Measurements from ENCODE around the gene SPPL2A.
A peak's percentile ranks its signal among the peaks of the same experiment; 100 is the strongest.
"Not testable (repeated sequence)": the region's sequence is repeated elsewhere in the genome, so short reads cannot be mapped to it uniquely, and the experiment has no call there.

SPPL2A gene

GRCh38 chr15:50765195-50765967, at the start of gene SPPL2A:
Gene SPPL2A, minus strand, starts transcription at chr15:50765706. Its CDS starts 173 bp downstream, at chr15:50765533.
- Mint-ChIP-seq H3K27ac (peak within 1 kb of the TSS; percentile 88), H3K27me3 (ENCODE audit: low read depth, poor library complexity) (peaks cover 11% of the 10 kb centered on the region), H3K36me3 (ENCODE audit: low read depth) (peaks cover 19% of the 10 kb centered on the region), H3K4me3 (peak within 1 kb of the TSS; percentile 91), H3K4me1 (peaks cover 32% of the 10 kb centered on the region), H3K9me3 (peaks cover 4% of the 10 kb centered on the region)
- DNase-seq = peak; percentile 80
- no peak for TF ChIP-seq CTCF (IDR thresholded peaks at IDR 0.05)

GRCh38 chr15:50814634-50815033, 49.1 kb upstream of the SPPL2A start:
- Mint-ChIP-seq H3K9me3 (no peaks in the 10 kb centered on the region), H3K4me1 (no peaks in the 10 kb centered on the region), H3K4me3 (no peak overlapping the region), H3K27me3 (ENCODE audit: low read depth, poor library complexity) (no peaks in the 10 kb centered on the region), H3K36me3 (ENCODE audit: low read depth) (no peaks in the 10 kb centered on the region), H3K27ac (no peak overlapping the region)
- TF ChIP-seq CTCF (IDR thresholded peaks at IDR 0.05) = no peak
- DNase-seq = no peak

DNA sequence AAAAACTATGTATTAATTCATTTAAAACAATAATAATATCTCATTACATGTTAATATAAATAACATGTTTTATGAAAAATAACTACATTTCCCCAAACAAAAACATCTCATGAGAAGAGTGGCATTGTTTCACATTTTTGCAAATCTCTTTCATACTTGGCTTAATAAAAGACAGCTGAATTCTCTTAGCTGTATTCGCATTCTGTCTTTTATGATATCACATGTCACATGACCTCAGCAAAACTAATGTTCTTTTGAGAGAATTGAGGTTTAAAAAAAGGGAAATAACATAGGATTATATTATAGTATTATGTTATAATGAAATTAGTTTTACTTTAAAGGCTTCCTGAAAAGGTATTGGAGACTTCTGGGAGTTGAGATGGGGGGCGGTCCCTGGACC, 48.4 kb upstream of the SPPL2A start:
- H3K4me1 Mint-ChIP-seq = no peaks in the 10 kb centered on the region
- no peak for TF ChIP-seq CTCF (IDR thresholded peaks at IDR 0.05)
- no peak for DNase-seq
- no peaks in the 10 kb centered on the region for H3K9me3 Mint-ChIP-seq
- H3K27ac Mint-ChIP-seq = no peak overlapping the region
- no peaks in the 10 kb centered on the region for H3K36me3 Mint-ChIP-seq (ENCODE audit: low read depth)
- H3K27me3 Mint-ChIP-seq (ENCODE audit: low read depth, poor library complexity) = no peaks in the 10 kb centered on the region
- H3K4me3 Mint-ChIP-seq = no peak overlapping the region

GRCh38 chr15:50813089-50813488, 47.6 kb upstream of the SPPL2A start:
- Mint-ChIP-seq H3K27ac (no peak overlapping the region), H3K4me3 (no peak overlapping the region), H3K27me3 (ENCODE audit: low read depth, poor library complexity) (no peaks in the 10 kb centered on the region), H3K9me3 (no peaks in the 10 kb centered on the region), H3K36me3 (ENCODE audit: low read depth) (no peaks in the 10 kb centered on the region), H3K4me1 (no peaks in the 10 kb centered on the region)
- DNase-seq = no peak
- no peak for TF ChIP-seq CTCF (IDR thresholded peaks at IDR 0.05)

DNA sequence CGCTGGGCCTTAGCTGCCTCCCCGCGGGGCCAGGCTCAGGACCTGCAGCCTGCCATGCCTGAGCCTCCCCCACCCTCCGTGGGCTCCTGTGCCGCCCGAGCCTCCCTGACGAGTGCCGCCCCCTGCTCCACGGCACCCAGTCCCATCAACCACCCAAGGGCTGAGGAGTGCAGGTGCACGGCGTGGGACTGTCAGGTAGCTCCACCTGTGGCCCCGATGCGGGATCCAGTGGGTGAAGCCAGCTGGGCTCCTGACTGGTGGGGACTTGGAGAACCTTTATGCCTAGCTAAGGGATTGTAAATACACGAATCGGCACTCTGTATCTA, 46.6 kb upstream of the SPPL2A start:
- H3K27me3 Mint-ChIP-seq (ENCODE audit: low read depth, poor library complexity); H3K36me3 Mint-ChIP-seq (ENCODE audit: low read depth); H3K4me3 Mint-ChIP-seq; H3K9me3 Mint-ChIP-seq; DNase-seq; H3K27ac Mint-ChIP-seq; H3K4me1 Mint-ChIP-seq: not testable (repeated sequence)

GRCh38 chr15:50811461-50812180, 46.1 kb upstream of the SPPL2A start:
- not testable (repeated sequence) for H3K4me3 Mint-ChIP-seq; H3K36me3 Mint-ChIP-seq (ENCODE audit: low read depth); DNase-seq; H3K9me3 Mint-ChIP-seq; H3K27me3 Mint-ChIP-seq (ENCODE audit: low read depth, poor library complexity); H3K4me1 Mint-ChIP-seq; H3K27ac Mint-ChIP-seq

DNA sequence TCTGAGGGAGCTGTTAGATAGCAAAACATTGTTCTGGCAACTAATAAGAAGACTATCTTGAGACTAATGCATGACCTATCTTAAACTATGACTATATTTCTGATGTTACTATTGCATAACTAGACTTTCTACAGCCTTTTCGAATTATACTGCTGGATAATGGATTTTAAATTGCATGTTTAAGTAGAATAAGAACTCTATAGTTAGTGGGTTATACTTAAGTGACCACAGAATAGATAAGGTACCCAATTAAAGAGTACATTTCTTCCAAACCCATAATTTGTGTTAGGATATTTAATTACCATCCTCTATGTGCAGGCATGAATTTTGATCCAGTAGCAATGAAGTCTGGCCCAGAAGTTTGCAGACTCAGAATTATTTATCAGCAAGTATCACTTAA, 44.6 kb upstream of the SPPL2A start:
- no peak overlapping the region for H3K4me3 Mint-ChIP-seq
- H3K36me3 Mint-ChIP-seq (ENCODE audit: low read depth) = no peaks in the 10 kb centered on the region
- no peak for TF ChIP-seq CTCF (IDR thresholded peaks at IDR 0.05)
- H3K4me1 Mint-ChIP-seq = no peaks in the 10 kb centered on the region
- no peak for DNase-seq
- peaks cover 4% of the 10 kb centered on the region for H3K27me3 Mint-ChIP-seq (ENCODE audit: low read depth, poor library complexity)
- no peak overlapping the region for H3K27ac Mint-ChIP-seq
- H3K9me3 Mint-ChIP-seq = no peaks in the 10 kb centered on the region

All from nephron progenitor cell (in vitro differentiated cells).